ENCODE results near the gene GOLGA2. TPM values are rescaled to one million over a fixed set of nuclear protein-coding genes. Genes with fewer than 3 reads are reported as not detected.

Gene GOLGA2
- total RNA-seq, 1 donor from 2014 or later: 64.1 TPM

- Mint-ChIP-seq H3K27ac (ENCODE audit: unreplicated experiment) (peak overlapping the region; percentile 12), H3K4me3 (peak overlapping the region; percentile 88), H3K4me1 (peaks cover 31% of the 10 kb centered on the region), H3K9me3 (no peaks in the 10 kb centered on the region), H3K27me3 (ENCODE audit: low read depth) (peaks cover 5% of the 10 kb centered on the region), H3K36me3 (ENCODE audit: low read depth) (peaks cover 5% of the 10 kb centered on the region)
- TF ChIP-seq CTCF (conservative IDR thresholded peaks at IDR 0.05): no peak
- no peak for DNase-seq (ENCODE audit: low read depth, low spot score)
These were observed 23.3 kb downstream of the GOLGA2 start for GRCh38 chr9:128252317-128253139.

- no peak for DNase-seq (ENCODE audit: low read depth, low spot score)
- H3K9me3 Mint-ChIP-seq: no peaks in the 10 kb centered on the region
- H3K27me3 Mint-ChIP-seq (ENCODE audit: low read depth): peaks cover 5% of the 10 kb centered on the region
- peaks cover 5% of the 10 kb centered on the region for H3K36me3 Mint-ChIP-seq (ENCODE audit: low read depth)
- peaks cover 37% of the 10 kb centered on the region for H3K4me1 Mint-ChIP-seq
- H3K27ac Mint-ChIP-seq (ENCODE audit: unreplicated experiment): no peak overlapping the region
- no peak for TF ChIP-seq CTCF (conservative IDR thresholded peaks at IDR 0.05)
- peak overlapping the region; percentile 88 for H3K4me3 Mint-ChIP-seq
These were observed 24.1 kb downstream of the GOLGA2 start for GRCh38 chr9:128251732-128252100.

GRCh38 chr9:128250839-128251731, 24.7 kb downstream of the GOLGA2 start:
- no peak overlapping the region for H3K27ac Mint-ChIP-seq (ENCODE audit: unreplicated experiment)

GRCh38 chr9:128249908-128250838, 25.6 kb downstream of the GOLGA2 start:
- TF ChIP-seq CTCF (conservative IDR thresholded peaks at IDR 0.05): no peak
- Mint-ChIP-seq H3K27ac (ENCODE audit: unreplicated experiment) (peak overlapping the region; percentile 27), H3K4me1 (peaks cover 45% of the 10 kb centered on the region), H3K9me3 (no peaks in the 10 kb centered on the region), H3K27me3 (ENCODE audit: low read depth) (peaks cover 4% of the 10 kb centered on the region), H3K36me3 (ENCODE audit: low read depth) (peaks cover 4% of the 10 kb centered on the region), H3K4me3 (peak overlapping the region; percentile 54)
- DNase-seq (ENCODE audit: low read depth, low spot score): peak; percentile 90

More at GRCh38 chr9:128250839-128251731, 24.7 kb downstream of the GOLGA2 start:
- Mint-ChIP-seq H3K9me3 (no peaks in the 10 kb centered on the region), H3K36me3 (ENCODE audit: low read depth) (peaks cover 5% of the 10 kb centered on the region), H3K4me1 (peaks cover 41% of the 10 kb centered on the region), H3K27me3 (ENCODE audit: low read depth) (peaks cover 5% of the 10 kb centered on the region), H3K4me3 (peak overlapping the region; percentile 88)
- no peak for TF ChIP-seq CTCF (conservative IDR thresholded peaks at IDR 0.05)
- no peak for DNase-seq (ENCODE audit: low read depth, low spot score)

- no peak for TF ChIP-seq CTCF (conservative IDR thresholded peaks at IDR 0.05)
- Mint-ChIP-seq H3K9me3 (no peaks in the 10 kb centered on the region), H3K27ac (ENCODE audit: unreplicated experiment) (no peak overlapping the region), H3K4me1 (peaks cover 45% of the 10 kb centered on the region), H3K27me3 (ENCODE audit: low read depth) (peaks cover 2% of the 10 kb centered on the region), H3K4me3 (peak overlapping the region; percentile 54), H3K36me3 (ENCODE audit: low read depth) (peaks cover 2% of the 10 kb centered on the region)
- DNase-seq (ENCODE audit: low read depth, low spot score): no peak
These were observed 26.3 kb downstream of the GOLGA2 start for GRCh38 chr9:128249558-128249907.
